ENCODE results near the gene LSM12. TPM values are rescaled to one million over a fixed set of nuclear protein-coding genes. Genes with fewer than 3 reads are reported as not detected.
"Not testable (repeated sequence)": the region's sequence is repeated elsewhere in the genome, so short reads cannot be mapped to it uniquely, and the experiment has no call there.

The LSM12 gene
- polyA plus RNA-seq, 4 donors, result 24.8 to 36.4 (median 28.2) TPM

DNA sequence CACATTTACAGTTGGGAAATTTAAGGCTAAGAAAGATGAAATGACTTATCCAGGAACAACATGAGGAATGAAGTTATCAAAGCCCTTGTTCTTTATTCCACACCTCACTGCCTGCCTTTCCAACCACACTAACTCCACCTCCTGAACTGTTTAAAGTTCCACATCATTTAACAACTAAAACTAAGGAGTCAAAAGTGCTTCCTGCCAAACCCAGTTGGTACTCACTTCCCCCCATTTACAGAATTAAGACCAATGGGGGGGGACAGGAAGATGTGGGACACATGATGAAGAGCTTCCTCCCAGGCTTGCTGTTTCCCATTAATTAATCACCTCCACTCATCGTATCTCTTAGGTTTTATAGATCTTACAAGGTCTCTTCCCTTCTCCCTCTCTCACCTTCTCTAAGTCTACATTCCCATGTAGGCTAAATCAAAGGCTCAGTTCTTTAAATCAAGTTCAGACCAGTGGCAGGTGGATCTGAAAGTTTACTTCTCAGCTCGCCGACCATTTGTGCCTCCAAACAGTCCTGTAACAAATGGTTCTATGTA, 32.5 kb downstream of the LSM12 start:
- Histone ChIP-seq H3K27me3 (ENCODE audit: control insufficient read depth in 3 of 3, insufficient read depth in 3 of 3, low read length in 3 of 3) (no peaks in the 10 kb centered on the region), H3K27ac (ENCODE audit: low read depth in 1 of 3, low read length in 2 of 3) (no peak overlapping the region), H3K36me3 (ENCODE audit: control insufficient read depth in 3 of 3, insufficient read depth in 2 of 3, low read depth in 1 of 3, low read length in 3 of 3) (peaks cover 7 to 54% (median 12%) of the 10 kb centered on the region in 3 donors), H3K4me1 (ENCODE audit: control insufficient read depth in 3 of 3, insufficient read depth in 2 of 3, low read depth in 1 of 3, low read length in 2 of 3) (peaks cover 0 to 5% (median 0%) of the 10 kb centered on the region in 3 donors), H3K9me3 (ENCODE audit: control insufficient read depth in 2 of 2, insufficient read depth in 1 of 2, low read depth in 1 of 2, low read length in 1 of 2) (no peaks in the 10 kb centered on the region), H3K4me3 (ENCODE audit: low read depth in 1 of 3, low read length in 3 of 3) (no peak overlapping the region)
- 74 to 86% (median 75%) methylated on average over 3 of the region's 3 CpGs for WGBS, 3 donors
- DNase-seq, result no peak
- FAIRE-seq, result no peak

DNA sequence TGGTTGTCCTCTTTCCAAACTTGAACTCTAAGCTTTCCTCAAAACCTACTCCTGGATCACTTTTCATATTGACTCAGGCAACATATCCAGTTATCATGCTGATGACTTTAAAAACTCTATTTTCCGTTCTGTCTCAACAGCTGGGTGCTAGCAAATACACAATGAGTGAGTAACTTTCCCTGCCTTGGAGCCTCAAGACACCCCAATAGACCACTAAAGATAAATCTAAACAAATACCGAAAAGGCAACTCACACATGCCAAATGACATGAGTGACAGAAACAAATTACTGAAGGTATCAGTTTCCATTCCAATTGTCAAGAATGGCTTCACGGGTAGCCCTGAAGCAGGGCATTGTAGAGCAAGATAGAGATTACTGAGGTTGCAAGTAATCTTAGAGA, 36.0 kb downstream of the LSM12 start:
- Histone ChIP-seq H3K27me3 (ENCODE audit: control insufficient read depth in 3 of 3, insufficient read depth in 3 of 3, low read length in 3 of 3) (no peaks in the 10 kb centered on the region), H3K4me3 (ENCODE audit: low read depth in 1 of 3, low read length in 3 of 3) (no peak overlapping the region), H3K4me1 (ENCODE audit: control insufficient read depth in 3 of 3, insufficient read depth in 2 of 3, low read depth in 1 of 3, low read length in 2 of 3) (no peaks in the 10 kb centered on the region), H3K36me3 (ENCODE audit: control insufficient read depth in 3 of 3, insufficient read depth in 2 of 3, low read depth in 1 of 3, low read length in 3 of 3) (peaks cover 0 to 39% (median 6%) of the 10 kb centered on the region in 3 donors), H3K27ac (ENCODE audit: low read depth in 1 of 3, low read length in 2 of 3) (no peak overlapping the region), H3K9me3 (ENCODE audit: control insufficient read depth in 2 of 2, insufficient read depth in 1 of 2, low read depth in 1 of 2, low read length in 1 of 2) (no peaks in the 10 kb centered on the region)
- no peak for DNase-seq
- no peak for FAIRE-seq
- 83 to 89% (median 88%) methylated on average over 3 of the region's 3 CpGs for WGBS, 3 donors

DNA sequence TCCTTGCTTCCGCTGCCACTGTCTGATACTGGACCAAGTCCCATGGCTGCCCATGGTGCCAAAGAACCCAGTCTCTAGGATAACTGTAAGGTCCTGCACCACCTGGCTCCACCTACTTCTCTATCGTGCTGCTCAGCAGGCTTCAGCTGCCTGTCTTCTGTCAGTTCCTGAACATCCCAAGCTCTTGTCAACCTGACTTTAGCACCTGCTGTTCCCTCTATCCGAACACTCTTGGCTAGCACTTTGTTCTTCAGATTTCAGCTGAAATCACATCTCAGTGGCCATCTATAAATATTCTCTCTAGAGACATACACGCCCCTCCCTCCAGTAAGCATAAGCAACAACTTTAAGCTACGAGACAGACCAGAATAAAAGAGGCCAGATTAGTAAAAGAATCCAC, 36.7 kb downstream of the LSM12 start:
- 84 to 92% (median 89%) methylated on average over 5 of the region's 5 CpGs for WGBS, 3 donors
- FAIRE-seq, result no peak

DNA sequence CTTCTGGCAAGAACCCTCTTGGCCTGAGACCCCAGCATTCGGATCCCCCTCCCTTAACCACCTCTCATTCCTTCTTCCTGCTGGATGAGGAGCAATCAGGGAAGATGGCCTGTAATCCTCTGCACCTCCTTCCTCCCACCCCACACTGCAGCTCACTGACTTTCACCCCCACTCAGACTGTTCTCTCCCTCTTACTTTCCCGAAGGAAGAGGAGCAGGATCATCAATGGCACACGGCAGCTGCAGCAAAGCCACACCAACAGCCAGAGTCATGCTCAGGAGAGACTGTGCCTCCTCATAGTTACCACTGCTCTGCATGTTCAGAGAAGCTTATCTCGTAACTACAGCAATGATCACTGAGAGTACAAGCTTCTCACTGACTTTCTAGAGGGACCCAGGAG, 41.6 kb downstream of the LSM12 start:
- H3K36me3 ChIP-seq (ENCODE audit: control insufficient read depth in 3 of 3, insufficient read depth in 2 of 3, low read depth in 1 of 3, low read length in 3 of 3), result peaks cover 0 to 46% (median 0%) of the 10 kb centered on the region in 3 donors
- no peak overlapping the region for H3K27ac ChIP-seq (ENCODE audit: low read depth in 1 of 3, low read length in 2 of 3)
- H3K27me3 ChIP-seq (ENCODE audit: control insufficient read depth in 3 of 3, insufficient read depth in 3 of 3, low read length in 3 of 3), result no peaks in the 10 kb centered on the region
- DNase-seq (no peak), FAIRE-seq (no peak)
- H3K4me3 ChIP-seq (ENCODE audit: low read depth in 1 of 3, low read length in 3 of 3), result no peak overlapping the region
- H3K9me3 ChIP-seq (ENCODE audit: control insufficient read depth in 2 of 2, insufficient read depth in 1 of 2, low read depth in 1 of 2, low read length in 1 of 2), result no peaks in the 10 kb centered on the region
- H3K4me1 ChIP-seq (ENCODE audit: control insufficient read depth in 3 of 3, insufficient read depth in 2 of 3, low read depth in 1 of 3, low read length in 2 of 3), result no peaks in the 10 kb centered on the region
- WGBS, 3 donors, result 63 to 87% (median 77%) methylated on average over 4 of the region's 4 CpGs

More for the DNA sequence above, 36.7 kb downstream of the LSM12 start:
- Histone ChIP-seq H3K9me3 (ENCODE audit: control insufficient read depth in 2 of 2, insufficient read depth in 1 of 2, low read depth in 1 of 2, low read length in 1 of 2) (no peaks in the 10 kb centered on the region), H3K27me3 (ENCODE audit: control insufficient read depth in 3 of 3, insufficient read depth in 3 of 3, low read length in 3 of 3) (no peaks in the 10 kb centered on the region), H3K36me3 (ENCODE audit: control insufficient read depth in 3 of 3, insufficient read depth in 2 of 3, low read depth in 1 of 3, low read length in 3 of 3) (peaks cover 0 to 46% (median 6%) of the 10 kb centered on the region in 3 donors), H3K27ac (ENCODE audit: low read depth in 1 of 3, low read length in 2 of 3) (no peak overlapping the region), H3K4me3 (ENCODE audit: low read depth in 1 of 3, low read length in 3 of 3) (no peak overlapping the region), H3K4me1 (ENCODE audit: control insufficient read depth in 3 of 3, insufficient read depth in 2 of 3, low read depth in 1 of 3, low read length in 2 of 3) (no peaks in the 10 kb centered on the region)
- DNase-seq, result no peak

DNA sequence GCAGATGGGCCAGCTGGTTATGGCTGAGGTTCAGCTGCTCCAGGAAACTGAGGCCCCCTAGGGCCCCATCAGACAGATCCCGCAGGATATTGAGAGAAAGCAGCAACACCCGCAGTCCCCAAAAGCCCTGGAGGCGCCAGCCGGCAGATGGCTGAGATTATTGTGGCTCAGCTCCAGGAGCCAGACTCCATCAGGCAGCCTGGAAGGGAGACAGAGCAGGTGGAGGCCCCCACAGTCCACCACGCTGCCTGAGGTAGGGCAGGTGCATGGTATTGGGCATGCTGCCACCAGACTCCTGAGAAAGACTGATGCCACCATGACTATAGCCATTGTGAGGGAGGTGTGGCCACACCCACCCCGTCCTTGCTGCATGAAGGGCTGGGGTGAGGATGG, 42.2 kb downstream of the LSM12 start:
- peaks cover 0 to 43% (median 0%) of the 10 kb centered on the region in 3 donors for H3K36me3 ChIP-seq (ENCODE audit: control insufficient read depth in 3 of 3, insufficient read depth in 2 of 3, low read depth in 1 of 3, low read length in 3 of 3)
- DNase-seq (no peak), FAIRE-seq (no peak)
- WGBS, 3 donors, result 15 to 56% (median 41%) methylated on average over 6 of the region's 6 CpGs
- no peaks in the 10 kb centered on the region for H3K4me1 ChIP-seq (ENCODE audit: control insufficient read depth in 3 of 3, insufficient read depth in 2 of 3, low read depth in 1 of 3, low read length in 2 of 3)
- H3K9me3 ChIP-seq (ENCODE audit: control insufficient read depth in 2 of 2, insufficient read depth in 1 of 2, low read depth in 1 of 2, low read length in 1 of 2), result no peaks in the 10 kb centered on the region
- H3K27me3 ChIP-seq (ENCODE audit: control insufficient read depth in 3 of 3, insufficient read depth in 3 of 3, low read length in 3 of 3), result no peaks in the 10 kb centered on the region
- H3K27ac ChIP-seq (ENCODE audit: low read depth in 1 of 3, low read length in 2 of 3), result no peak overlapping the region
- H3K4me3 ChIP-seq (ENCODE audit: low read depth in 1 of 3, low read length in 3 of 3), result no peak overlapping the region

DNA sequence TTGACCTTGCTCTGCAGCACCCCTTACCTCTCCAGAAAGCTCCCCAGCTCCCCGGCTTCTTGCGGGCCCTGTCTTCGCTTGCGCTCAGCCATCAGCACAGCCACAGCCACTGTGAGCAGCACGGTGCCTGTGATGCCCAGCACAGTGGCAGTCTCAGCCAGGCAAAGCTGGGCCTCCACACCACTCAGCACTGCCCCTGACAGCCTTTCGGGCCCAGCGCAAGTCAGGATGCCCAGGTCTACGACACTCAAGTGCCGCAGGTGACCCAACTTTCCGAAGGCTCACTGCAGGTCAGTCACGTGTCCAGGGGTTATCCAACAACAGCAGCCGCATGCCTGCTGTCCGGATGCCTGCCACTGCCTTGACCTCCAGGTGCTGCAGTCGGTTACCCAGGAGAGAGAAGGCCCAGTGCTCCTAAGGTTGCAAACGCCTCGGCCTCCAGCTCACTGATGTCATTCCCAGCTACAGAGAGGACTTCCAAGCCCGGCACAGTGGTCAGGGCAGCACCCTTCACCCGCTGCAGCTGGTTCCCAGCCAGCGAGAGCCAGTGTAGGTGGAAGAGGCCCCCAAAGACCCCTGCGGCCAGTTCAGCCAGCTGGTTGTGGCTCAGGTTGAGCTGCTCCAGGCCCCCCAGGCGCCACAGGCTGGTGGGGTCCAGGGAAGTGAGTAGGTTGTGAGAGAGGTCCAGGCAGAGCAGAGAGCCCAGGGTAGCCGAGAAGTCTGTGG, 42.8 kb downstream of the LSM12 start:
- 88 to 93% (median 89%) methylated on average over 22 of the region's 22 CpGs for WGBS, 3 donors
- FAIRE-seq (no peak), DNase-seq (no peak)
- Histone ChIP-seq H3K9me3 (ENCODE audit: control insufficient read depth in 2 of 2, insufficient read depth in 1 of 2, low read depth in 1 of 2, low read length in 1 of 2) (no peaks in the 10 kb centered on the region), H3K27ac (ENCODE audit: low read depth in 1 of 3, low read length in 2 of 3) (no peak overlapping the region), H3K36me3 (ENCODE audit: control insufficient read depth in 3 of 3, insufficient read depth in 2 of 3, low read depth in 1 of 3, low read length in 3 of 3) (peaks cover 0 to 38% (median 0%) of the 10 kb centered on the region in 3 donors), H3K27me3 (ENCODE audit: control insufficient read depth in 3 of 3, insufficient read depth in 3 of 3, low read length in 3 of 3) (no peaks in the 10 kb centered on the region), H3K4me3 (ENCODE audit: low read depth in 1 of 3, low read length in 3 of 3) (no peak overlapping the region), H3K4me1 (ENCODE audit: control insufficient read depth in 3 of 3, insufficient read depth in 2 of 3, low read depth in 1 of 3, low read length in 2 of 3) (no peaks in the 10 kb centered on the region)

DNA sequence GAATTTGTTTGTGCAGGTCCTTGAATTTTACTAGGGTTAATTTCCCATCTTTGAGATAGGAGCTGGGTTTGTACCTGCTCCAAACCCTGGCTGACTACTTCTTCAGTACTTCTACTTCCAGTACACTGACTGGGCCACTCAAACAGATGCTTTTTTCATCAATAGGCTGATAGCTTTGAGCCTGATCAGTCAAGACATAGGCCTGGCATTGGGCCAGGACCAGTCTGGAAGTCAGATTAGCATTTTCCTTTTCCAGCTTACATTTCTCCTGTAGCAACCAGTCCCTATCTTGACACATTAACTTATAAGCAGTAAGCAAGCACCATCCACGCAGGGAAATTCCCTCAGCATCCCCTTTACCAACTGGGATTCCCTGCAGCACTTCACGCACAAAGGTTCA, 44.2 kb downstream of the LSM12 start:
- H3K9me3 ChIP-seq (ENCODE audit: control insufficient read depth in 2 of 2, insufficient read depth in 1 of 2, low read depth in 1 of 2, low read length in 1 of 2), result no peaks in the 10 kb centered on the region
- FAIRE-seq (no peak), DNase-seq (no peak)
- no peak overlapping the region for H3K4me3 ChIP-seq (ENCODE audit: low read depth in 1 of 3, low read length in 3 of 3)
- no peaks in the 10 kb centered on the region for H3K4me1 ChIP-seq (ENCODE audit: control insufficient read depth in 3 of 3, insufficient read depth in 2 of 3, low read depth in 1 of 3, low read length in 2 of 3)
- WGBS, 3 donors, result 95 to 98% (median 98%) methylated on average over 2 of the region's 2 CpGs
- no peak overlapping the region for H3K27ac ChIP-seq (ENCODE audit: low read depth in 1 of 3, low read length in 2 of 3)
- no peaks in the 10 kb centered on the region for H3K27me3 ChIP-seq (ENCODE audit: control insufficient read depth in 3 of 3, insufficient read depth in 3 of 3, low read length in 3 of 3)
- peaks cover 0 to 31% (median 0%) of the 10 kb centered on the region in 3 donors for H3K36me3 ChIP-seq (ENCODE audit: control insufficient read depth in 3 of 3, insufficient read depth in 2 of 3, low read depth in 1 of 3, low read length in 3 of 3)

DNA sequence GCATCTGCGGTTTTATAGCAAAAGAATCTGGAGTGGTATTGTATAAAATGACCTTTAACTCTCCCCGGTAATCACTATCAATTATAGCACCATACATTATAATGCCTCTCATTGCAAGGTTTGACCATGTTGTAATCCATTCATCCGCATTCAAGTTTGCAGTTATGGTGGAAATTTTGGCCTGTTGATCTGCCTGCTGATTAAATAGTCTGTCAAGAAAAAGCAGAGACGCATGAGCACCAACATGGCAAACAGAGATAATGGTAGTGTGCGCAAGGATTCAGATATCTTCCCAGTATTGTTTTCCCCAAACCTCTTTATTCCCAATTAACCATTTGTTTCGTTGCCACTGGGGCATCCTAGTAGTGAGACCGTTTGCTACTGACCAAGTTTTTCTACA, 45.2 kb downstream of the LSM12 start:
- not testable (repeated sequence) for FAIRE-seq; H3K27ac ChIP-seq (ENCODE audit: low read depth in 1 of 3, low read length in 2 of 3); H3K9me3 ChIP-seq (ENCODE audit: control insufficient read depth in 2 of 2, insufficient read depth in 1 of 2, low read depth in 1 of 2, low read length in 1 of 2); DNase-seq; H3K4me3 ChIP-seq (ENCODE audit: low read depth in 1 of 3, low read length in 3 of 3); H3K4me1 ChIP-seq (ENCODE audit: control insufficient read depth in 3 of 3, insufficient read depth in 2 of 3, low read depth in 1 of 3, low read length in 2 of 3); H3K27me3 ChIP-seq (ENCODE audit: control insufficient read depth in 3 of 3, insufficient read depth in 3 of 3, low read length in 3 of 3)
- H3K36me3 ChIP-seq (ENCODE audit: control insufficient read depth in 3 of 3, insufficient read depth in 2 of 3, low read depth in 1 of 3, low read length in 3 of 3), result peaks cover 0 to 31% (median 0%) of the 10 kb centered on the region in 3 donors
- whole genome bisulfite sequencing, 3 donors, result 93 to 94% (median 93%) methylated on average over 7 of the region's 7 CpGs

All from small intestine (tissue), 7 donors.